Vagina (tissue), 2 donors: ENCODE data around the gene ZNF134. TPM values are rescaled to one million over a fixed set of nuclear protein-coding genes. Genes with fewer than 3 reads are reported as not detected.

Experiments used
- DNase-seq, 2 donors: peaks; one replicate each; pipeline ENCODE4 v3.0.0-alpha.2; 2017; ENCODE audit errors: extremely low spot score in 2 of 2
- H3K27ac ChIP-seq: fragments of 200-600 bp; sonication (generic); one replicate; pipeline ENCODE4 v1.5.1; 2019
- H3K27me3 ChIP-seq: fragments of 200-600 bp; sonication (generic); one replicate; pipeline ENCODE4 v1.5.1; 2019
- H3K36me3 ChIP-seq, 2 donors: fragments of 200-600 bp; sonication (generic); one replicate each; pipeline ENCODE4 v1.5.1; 2017 to 2019
- H3K4me1 ChIP-seq: fragments of 200-600 bp; sonication (generic); one replicate; pipeline ENCODE4 v1.5.1; 2019
- H3K4me3 ChIP-seq, 2 donors: fragments of 200-600 bp; sonication (generic); 1 replicate in 1 of 2; 2 replicates in 1 of 2; pipeline ENCODE4 v1.5.1; 2016 to 2019
- H3K9me3 ChIP-seq: fragments of 200-600 bp; sonication (generic); one replicate; pipeline ENCODE4 v1.5.1; 2019
- CTCF ChIP-seq, 3 experiments: fragments of 450-650 bp in 2 of 3; fragments of 200-600 bp in 1 of 3; sonication (generic) in 1 of 3; IDR thresholded peaks; one replicate each; pipeline ENCODE4 v1.5.1; 2017 to 2019; ENCODE audit warnings: antibody characterized with exemption in 3 of 3, mild to moderate bottlenecking in 2 of 3, moderate library complexity in 2 of 3
- POLR2A ChIP-seq, 2 donors: fragments of 450-650 bp; IDR thresholded peaks; one replicate each; pipeline ENCODE4 v1.6.1; 2017; ENCODE audit warnings: antibody characterized with exemption in 2 of 2, mild to moderate bottlenecking in 2 of 2, moderate library complexity in 2 of 2
- POLR2AphosphoS5 ChIP-seq, 2 donors: sonication (generic); formaldehyde crosslinking; IDR thresholded peaks; one replicate each; pipeline ENCODE4 v1.9.0; 2017; ENCODE audit warnings: antibody characterized with exemption in 2 of 2, mild to moderate bottlenecking in 2 of 2, low read depth in 1 of 2; ENCODE audit not compliant: insufficient read depth in 1 of 2
- intact Hi-C: fragments of 100-400 bp; cut with DNase I; formaldehyde crosslinking; loops from one replicate; pipeline ENCODE4 v1.15.1; 2023
- total RNA-seq: library from RNA; depleted of rRNA; stranded (reverse); fragments of >200 nt; gene quantifications from one replicate; pipeline ENCODE4 v1.2.3, GENCODE V29; 2016

Gene ZNF134
- total RNA-seq, 1 donor from 2014 or later = 9.1 TPM

GRCh38 chr19:57599377-57599760 is 14.7 kb upstream of the ZNF134 start:
- peak overlapping the region; percentile 64 to 66 for H3K4me3 ChIP-seq
- peaks cover 0 to 21% of the 10 kb centered on the region in 2 donors for H3K36me3 ChIP-seq
- peaks cover 8% of the 10 kb centered on the region for H3K9me3 ChIP-seq
- intact Hi-C loops = no loop called here
- peaks cover 9% of the 10 kb centered on the region for H3K4me1 ChIP-seq
- no peak for DNase-seq
- TF ChIP-seq POLR2AphosphoS5 (IDR thresholded peaks at IDR 0.05; ENCODE audit: insufficient read depth in 1 of 2, low read depth in 1 of 2) (no peak), POLR2A (IDR thresholded peaks at IDR 0.05) (no peak), CTCF (IDR thresholded peaks at IDR 0.05) (no peak)
- H3K27me3 ChIP-seq = no peaks in the 10 kb centered on the region
- H3K27ac ChIP-seq = no peak overlapping the region

- Histone ChIP-seq H3K27ac (no peak within 1 kb of the TSS), H3K27me3 (no peaks in the 10 kb centered on the region), H3K4me3 (peak within 1 kb of the TSS; percentile 64 to 66), H3K4me1 (peaks cover 9% of the 10 kb centered on the region), H3K9me3 (peaks cover 8% of the 10 kb centered on the region), H3K36me3 (peaks cover 0 to 26% of the 10 kb centered on the region in 2 donors)
- DNase-seq = no peak
- no peak for TF ChIP-seq CTCF (IDR thresholded peaks at IDR 0.05)
- TF ChIP-seq POLR2A (IDR thresholded peaks at IDR 0.05) = no peak
- peak; percentile 68 to 95 for TF ChIP-seq POLR2AphosphoS5 (IDR thresholded peaks at IDR 0.05; ENCODE audit: insufficient read depth in 1 of 2, low read depth in 1 of 2)
- intact Hi-C loops = no loop called here
Observed at GRCh38 chr19:57599761-57600383, 14.2 kb upstream of the ZNF134 start, which contains the start of gene ZNF530. Gene ZNF530 (plus strand): TSS chr19:57599885. CDS start chr19:57604346, 4,461 bp downstream.

GRCh38 chr19:57606931-57607330 is 7.1 kb upstream of the ZNF134 start:
- intact Hi-C loops = no loop called here
- peaks cover 16% of the 10 kb centered on the region for H3K9me3 ChIP-seq
- no peak for DNase-seq
- no peak overlapping the region for H3K4me3 ChIP-seq
- no peaks in the 10 kb centered on the region for H3K27me3 ChIP-seq
- no peaks in the 10 kb centered on the region for H3K4me1 ChIP-seq
- H3K27ac ChIP-seq = no peak overlapping the region
- TF ChIP-seq POLR2A (IDR thresholded peaks at IDR 0.05) = no peak
- no peak for TF ChIP-seq CTCF (IDR thresholded peaks at IDR 0.05)
- no peak for TF ChIP-seq POLR2AphosphoS5 (IDR thresholded peaks at IDR 0.05; ENCODE audit: insufficient read depth in 1 of 2, low read depth in 1 of 2)
- peaks cover 0 to 56% of the 10 kb centered on the region in 2 donors for H3K36me3 ChIP-seq

GRCh38 chr19:57611113-57611512 is 2.9 kb upstream of the ZNF134 start:
- H3K27ac ChIP-seq = no peak overlapping the region
- TF ChIP-seq POLR2A (IDR thresholded peaks at IDR 0.05) (no peak), CTCF (IDR thresholded peaks at IDR 0.05) (no peak), POLR2AphosphoS5 (IDR thresholded peaks at IDR 0.05; ENCODE audit: insufficient read depth in 1 of 2, low read depth in 1 of 2) (no peak)
- DNase-seq = no peak
- H3K4me3 ChIP-seq = no peak overlapping the region
- H3K9me3 ChIP-seq = peaks cover 20% of the 10 kb centered on the region
- H3K27me3 ChIP-seq = no peaks in the 10 kb centered on the region
- intact Hi-C loops = no loop called here
- H3K4me1 ChIP-seq = peaks cover 9% of the 10 kb centered on the region
- peaks cover 0 to 32% of the 10 kb centered on the region in 2 donors for H3K36me3 ChIP-seq

- intact Hi-C loops = no loop called here
- no peak overlapping the region for H3K27ac ChIP-seq
- no peaks in the 10 kb centered on the region for H3K27me3 ChIP-seq
- H3K36me3 ChIP-seq = peaks cover 17 to 55% of the 10 kb centered on the region in 2 donors
- TF ChIP-seq POLR2AphosphoS5 (IDR thresholded peaks at IDR 0.05; ENCODE audit: insufficient read depth in 1 of 2, low read depth in 1 of 2) (no peak), CTCF (IDR thresholded peaks at IDR 0.05) (no peak), POLR2A (IDR thresholded peaks at IDR 0.05) (no peak)
- peaks cover 9% of the 10 kb centered on the region for H3K4me1 ChIP-seq
- H3K9me3 ChIP-seq = peaks cover 58% of the 10 kb centered on the region
- DNase-seq = no peak
- peak overlapping the region; percentile 85 to 98 for H3K4me3 ChIP-seq
Observed at GRCh38 chr19:57615346-57615745, 1.3 kb downstream of the ZNF134 start.
